Glutamatergic neuron (in vitro differentiated cells): ENCODE results near the gene FGF2. TPM values are rescaled to one million over a fixed set of nuclear protein-coding genes. Genes with fewer than 3 reads are reported as not detected.

ENCODE experiments used
- DNase-seq: peaks from one replicate; pipeline ENCODE4 v3.0.0; 2022
- H3K27ac Mint-ChIP-seq: one replicate; pipeline ENCODE4 v1.8.0; 2020; ENCODE audit warnings: mild to moderate bottlenecking, mixed read lengths, inconsistent platforms; ENCODE audit not compliant: unreplicated experiment
- H3K27me3 Mint-ChIP-seq: one replicate; pipeline ENCODE4 v1.8.0; 2020; ENCODE audit warnings: mild to moderate bottlenecking, moderate library complexity, mixed read lengths, inconsistent platforms; ENCODE audit not compliant: unreplicated experiment
- H3K36me3 Mint-ChIP-seq: one replicate; pipeline ENCODE4 v1.8.0; 2020; ENCODE audit warnings: mild to moderate bottlenecking, mixed read lengths, inconsistent platforms; ENCODE audit not compliant: unreplicated experiment
- H3K4me1 Mint-ChIP-seq: one replicate; pipeline ENCODE4 v1.8.0; 2020; ENCODE audit warnings: mild to moderate bottlenecking, low read depth, mixed read lengths, inconsistent platforms; ENCODE audit not compliant: unreplicated experiment
- H3K4me3 Mint-ChIP-seq: one replicate; pipeline ENCODE4 v1.8.0; 2020; ENCODE audit warnings: mild to moderate bottlenecking, mixed read lengths, inconsistent platforms; ENCODE audit not compliant: unreplicated experiment
- H3K9me3 Mint-ChIP-seq: one replicate; pipeline ENCODE4 v1.8.0; 2020; ENCODE audit warnings: mild to moderate bottlenecking, moderate library complexity, mixed read lengths, inconsistent platforms; ENCODE audit not compliant: unreplicated experiment
- CTCF ChIP-seq: fragments of 200-600 bp; sonication (generic); IDR thresholded peaks from one replicate; pipeline ENCODE4 v1.5.0; 2021; ENCODE audit not compliant: partially characterized antibody, unreplicated experiment
- total RNA-seq: library from RNA; stranded (reverse); fragmentation: NEBNext Ultra II Directional; extraction: Animal tissue kit (Norgen Biotek cat#: 25700); gene quantifications from one replicate; pipeline ENCODE4 v1.2.1, GENCODE V29; 2021; ENCODE audit not compliant: unreplicated experiment

The FGF2 gene
- total RNA-seq, 1 donor from 2014 or later: 2.9 TPM

GRCh38 chr4:122822466-122822865 lies 4.2 kb upstream of the FGF2 start:
- Mint-ChIP-seq H3K9me3 (no peaks in the 10 kb centered on the region), H3K4me3 (no peak overlapping the region), H3K36me3 (no peaks in the 10 kb centered on the region), H3K27me3 (peaks cover 2% of the 10 kb centered on the region), H3K27ac (no peak overlapping the region), H3K4me1 (no peaks in the 10 kb centered on the region)
- no peak for DNase-seq
- TF ChIP-seq CTCF: no peak

GRCh38 chr4:122823476-122823875 lies 3.2 kb upstream of the FGF2 start:
- peaks cover 5% of the 10 kb centered on the region for H3K4me1 Mint-ChIP-seq
- DNase-seq: no peak
- TF ChIP-seq CTCF: no peak
- peaks cover 9% of the 10 kb centered on the region for H3K27me3 Mint-ChIP-seq
- no peak overlapping the region for H3K4me3 Mint-ChIP-seq
- no peaks in the 10 kb centered on the region for H3K36me3 Mint-ChIP-seq
- peaks cover 4% of the 10 kb centered on the region for H3K9me3 Mint-ChIP-seq
- H3K27ac Mint-ChIP-seq: no peak overlapping the region

- DNase-seq: no peak
- Mint-ChIP-seq H3K27ac (no peak overlapping the region), H3K4me3 (no peak overlapping the region)
Observed at GRCh38 chr4:122824616-122825015, 2.0 kb upstream of the FGF2 start.

GRCh38 chr4:122826079-122826527 lies 528 bp upstream of the FGF2 start:
- Mint-ChIP-seq H3K27ac (no peak overlapping the region), H3K4me3 (peak overlapping the region; percentile 74), H3K27me3 (peaks cover 9% of the 10 kb centered on the region), H3K4me1 (peaks cover 5% of the 10 kb centered on the region), H3K36me3 (no peaks in the 10 kb centered on the region), H3K9me3 (peaks cover 4% of the 10 kb centered on the region)
- no peak for TF ChIP-seq CTCF
- no peak for DNase-seq

More at GRCh38 chr4:122824616-122825015, 2.0 kb upstream of the FGF2 start:
- peaks cover 4% of the 10 kb centered on the region for H3K9me3 Mint-ChIP-seq
- H3K4me1 Mint-ChIP-seq: peaks cover 5% of the 10 kb centered on the region
- no peak for TF ChIP-seq CTCF
- no peaks in the 10 kb centered on the region for H3K36me3 Mint-ChIP-seq
- H3K27me3 Mint-ChIP-seq: peaks cover 9% of the 10 kb centered on the region

- H3K36me3 Mint-ChIP-seq: no peaks in the 10 kb centered on the region
- H3K9me3 Mint-ChIP-seq: peaks cover 4% of the 10 kb centered on the region
- H3K27ac Mint-ChIP-seq: peak overlapping the region; percentile 46
- peaks cover 5% of the 10 kb centered on the region for H3K4me1 Mint-ChIP-seq
- peak overlapping the region; percentile 87 for H3K4me3 Mint-ChIP-seq
- peaks cover 9% of the 10 kb centered on the region for H3K27me3 Mint-ChIP-seq
- TF ChIP-seq CTCF: no peak
- peak; percentile 70 for DNase-seq
Observed at GRCh38 chr4:122827258-122827878, 737 bp downstream of the FGF2 start.
